OCI-LY3 (cell line): ENCODE results near the gene DNAJB9.

Experiments used
- H2AFZ ChIP-seq: fragments of 200-600, 300-600 bp; shearing (Covaris generic); 2 replicates; pipeline ENCODE4 v1.6.0; 2014; ENCODE audit warnings: antibody characterized with exemption, low read depth, low read length
- H3K27ac ChIP-seq: fragments of 200-600, 300-600 bp; sonication (generic); 2 replicates; pipeline ENCODE4 v1.5.1; 2014; ENCODE audit warnings: mild to moderate bottlenecking, low read length, moderate library complexity, mixed read lengths
- H3K27me3 ChIP-seq: fragments of 200-600, 300-600 bp; sonication (generic); 2 replicates; pipeline ENCODE4 v1.6.1; 2014; ENCODE audit warnings: low read depth, low read length, mixed read lengths
- H3K36me3 ChIP-seq: fragments of 200-600, 300-600 bp; sonication (generic); replicated peaks from 2 replicates; pipeline ENCODE3; 2014; ENCODE audit warnings: low read depth, low read length, mixed read lengths
- H3K4me1 ChIP-seq: fragments of 300-600, 200-600 bp; sonication (generic); 2 replicates; pipeline ENCODE4 v1.6.1; 2014; ENCODE audit warnings: low read length, mixed read lengths
- H3K4me2 ChIP-seq: fragments of 200-600, 300-600 bp; sonication (generic); 2 replicates; pipeline ENCODE4 v1.6.1; 2014; ENCODE audit warnings: low read length, mixed read lengths
- H3K4me3 ChIP-seq: fragments of 300-600, 200-600 bp; sonication (generic); 2 replicates; pipeline ENCODE4 v1.5.1; 2014; ENCODE audit warnings: antibody characterized with exemption, mild to moderate bottlenecking, low read length, moderate library complexity
- H3K79me2 ChIP-seq: fragments of 300-600, 200-600 bp; shearing (Covaris generic); 2 replicates; pipeline ENCODE4 v1.6.1; 2014; ENCODE audit warnings: mild to moderate bottlenecking, low read length, mixed read lengths
- H3K9ac ChIP-seq: fragments of 300-600, 200-600 bp; shearing (Covaris generic); 2 replicates; pipeline ENCODE4 v1.6.0; 2014; ENCODE audit warnings: mild to moderate bottlenecking, low read length, moderate library complexity
- H3K9me3 ChIP-seq: fragments of 200-600, 300-600 bp; shearing (Covaris generic); 2 replicates; pipeline ENCODE4 v1.6.1; 2014; ENCODE audit warnings: low read length, mixed read lengths; ENCODE audit not compliant: insufficient read depth
- H4K20me1 ChIP-seq: fragments of 200-600, 300-600 bp; sonication (generic); 2 replicates; pipeline ENCODE4 v1.6.1; 2016; ENCODE audit warnings: low read length, mixed read lengths; ENCODE audit not compliant: insufficient read depth
- CTCF ChIP-seq: fragments of 200-600, 300-600 bp; sonication (generic); IDR thresholded peaks from 2 replicates; pipeline ENCODE4 v1.5.1; 2014; ENCODE audit warnings: antibody characterized with exemption, low read length, low read depth
- EZH2phosphoT487 ChIP-seq: fragments of 200-600 bp; shearing (Covaris generic); IDR thresholded peaks from 2 replicates; pipeline ENCODE4 v1.6.1; 2018; ENCODE audit warnings: antibody characterized with exemption, mixed run types, low read depth

DNAJB9 gene

GRCh38 chr7:108569381-108570145, at the start of gene DNAJB9, which contains the start of gene THAP5:
DNAJB9 (plus strand) TSS chr7:108569874; CDS start chr7:108571727, 1,853 bp downstream.
THAP5 (minus strand) TSS chr7:108569706; CDS start chr7:108569569, 137 bp downstream.
- Histone ChIP-seq H3K4me2 (peak within 1 kb of the TSS; percentile 98), H2AFZ (peak within 1 kb of the TSS; percentile 63), H3K27ac (peak within 1 kb of the TSS; percentile 89), H3K27me3 (no peaks in the 10 kb centered on the region), H3K4me3 (peak within 1 kb of the TSS; percentile 92), H3K9me3 (no peaks in the 10 kb centered on the region), H3K79me2 (peaks cover 87% of the 10 kb centered on the region), H3K4me1 (peaks cover 21% of the 10 kb centered on the region), H4K20me1 (peaks cover 20% of the 10 kb centered on the region; the same call in 1 of the 2 replicates), H3K9ac (peak within 1 kb of the TSS; percentile 97), H3K36me3 (peaks cover 56% of the 10 kb centered on the region)
- TF ChIP-seq EZH2phosphoT487 (no peak), CTCF (no peak)

- Histone ChIP-seq H4K20me1 (no peaks in the 10 kb centered on the region), H3K36me3 (peaks cover 4% of the 10 kb centered on the region), H3K79me2 (peaks cover 18% of the 10 kb centered on the region)
These were observed 46.9 kb upstream of the DNAJB9 start for GRCh38 chr7:108522780-108523179.

GRCh38 chr7:108525327-108525984, 44.2 kb upstream of the DNAJB9 start:
- no peak for TF ChIP-seq EZH2phosphoT487
- no peak for TF ChIP-seq CTCF
- Histone ChIP-seq H3K4me1 (peaks cover 12% of the 10 kb centered on the region), H3K4me2 (peak overlapping the region; percentile 92), H4K20me1 (no peaks in the 10 kb centered on the region), H3K27ac (peak overlapping the region; percentile 66), H3K9me3 (no peaks in the 10 kb centered on the region), H3K9ac (peak overlapping the region; percentile 86), H3K27me3 (no peaks in the 10 kb centered on the region), H3K4me3 (peak overlapping the region; percentile 94), H3K36me3 (no peaks in the 10 kb centered on the region), H2AFZ (peak overlapping the region; percentile 57), H3K79me2 (peaks cover 13% of the 10 kb centered on the region)

More at GRCh38 chr7:108522780-108523179, 46.9 kb upstream of the DNAJB9 start:
- no peak for TF ChIP-seq CTCF
- TF ChIP-seq EZH2phosphoT487, result no peak
- Histone ChIP-seq H3K4me1 (peaks cover 12% of the 10 kb centered on the region), H3K9ac (no peak overlapping the region), H2AFZ (no peak overlapping the region), H3K9me3 (no peaks in the 10 kb centered on the region), H3K4me3 (no peak overlapping the region), H3K4me2 (no peak overlapping the region), H3K27ac (no peak overlapping the region), H3K27me3 (no peaks in the 10 kb centered on the region)
